H1 (cell line): ENCODE results near the gene KCTD7. TPM values are rescaled to one million over a fixed set of nuclear protein-coding genes. Genes with fewer than 3 reads are reported as not detected.

ENCODE experiments used
- CTCF ChIA-PET: fragments of 300-600 bp; sonication (Branson Sonifier 250); formaldehyde crosslinking; loops from one replicate; lab custom pipeline; 2021; ENCODE audit not compliant: partially characterized antibody; lab: Charles Lee
- POLR2A ChIA-PET: fragments of 300-600 bp; sonication (Branson Sonifier 250); formaldehyde crosslinking; loops from one replicate; lab custom pipeline; 2021; ENCODE audit warnings: inconsistent platforms; ENCODE audit not compliant: partially characterized antibody; lab: Charles Lee
- DNase-seq, 2 experiments: peaks; one replicate each; pipeline versions ENCODE4 v3.0.0 to v3.0.0-alpha.2; 2010 to 2022; ENCODE audit warnings: low spot score in 2 of 2, low read depth in 1 of 2, mixed read lengths in 1 of 2
- FAIRE-seq: peaks from 2 replicates; lab custom pipeline; 2011; peaks lifted over from hg19 to GRCh38; lab: Jason Lieb, UNC
- H2AFZ ChIP-seq: 2 replicates; pipeline ENCODE4 v1.8.1; 2012; ENCODE audit warnings: low read length, inconsistent platforms
- H2AK5ac ChIP-seq: 2 replicates; pipeline ENCODE4 v1.6.1; 2013; ENCODE audit warnings: low read depth, low read length
- H2BK120ac ChIP-seq: replicated peaks from 2 replicates; pipeline ENCODE3; 2013; ENCODE audit warnings: low read depth, low read length, inconsistent platforms
- H2BK12ac ChIP-seq: 2 replicates; pipeline ENCODE4 v1.6.1; 2013; ENCODE audit warnings: low read depth, low read length
- H2BK15ac ChIP-seq: 2 replicates; pipeline ENCODE4 v1.6.1; 2013; ENCODE audit warnings: low read length
- H2BK20ac ChIP-seq: 2 replicates; pipeline ENCODE4 v1.6.1; 2013; ENCODE audit warnings: low read length
- H2BK5ac ChIP-seq: 2 replicates; pipeline ENCODE4 v1.6.1; 2013; ENCODE audit warnings: low read depth, low read length
- H3K14ac ChIP-seq: 2 replicates; pipeline ENCODE4 v1.6.1; 2013; ENCODE audit warnings: inconsistent platforms; ENCODE audit not compliant: insufficient read length
- H3K18ac ChIP-seq: 2 replicates; pipeline ENCODE4 v1.6.1; 2013; ENCODE audit warnings: low read length; ENCODE audit errors: extremely low read depth
- H3K23ac ChIP-seq: 2 replicates; pipeline ENCODE4 v1.6.1; 2013; ENCODE audit warnings: inconsistent platforms; ENCODE audit not compliant: insufficient read length
- H3K23me2 ChIP-seq: 2 replicates; pipeline ENCODE4 v1.6.1; 2013; ENCODE audit warnings: low read depth, low read length
- H3K27ac ChIP-seq: 2 replicates; pipeline ENCODE4 v1.6.1; 2011; ENCODE audit warnings: low read depth, low read length, inconsistent platforms
- H3K27me3 ChIP-seq, 4 experiments: replicated peaks in 1 of 4; 1 replicate in 1 of 4; 2 replicates in 3 of 4; pipeline versions ENCODE4 v1.6.1 to v1.8.1; 2011 to 2013; ENCODE audit warnings: low read length in 3 of 4, mild to moderate bottlenecking in 3 of 4, inconsistent platforms in 2 of 4, mixed read lengths in 2 of 4, moderate library complexity in 1 of 4; ENCODE audit not compliant: control insufficient read depth in 3 of 4, insufficient read depth in 3 of 4; ENCODE audit errors: extremely low read depth in 1 of 4
- H3K36me3 ChIP-seq, 4 experiments: 2 replicates each; pipeline versions ENCODE4 v1.6.1 to v1.8.1; 2011 to 2013; ENCODE audit warnings: mild to moderate bottlenecking in 4 of 4, low read length in 3 of 4, moderate library complexity in 2 of 4, control low read depth in 1 of 4, inconsistent platforms in 1 of 4; ENCODE audit not compliant: insufficient read depth in 4 of 4, control insufficient read depth in 2 of 4
- H3K4ac ChIP-seq: replicated peaks from 2 replicates; pipeline ENCODE3; 2013; ENCODE audit warnings: low read length, low read depth, mixed read lengths, inconsistent platforms; ENCODE audit not compliant: insufficient read length
- H3K4me1 ChIP-seq, 4 experiments: replicated peaks in 1 of 4; 1 replicate in 1 of 4; 2 replicates in 3 of 4; pipeline versions ENCODE4 v1.6.1 to v1.8.1; 2011 to 2013; ENCODE audit warnings: low read length in 3 of 4, inconsistent platforms in 2 of 4, mixed read lengths in 1 of 4; ENCODE audit not compliant: insufficient read depth in 4 of 4, control insufficient read depth in 3 of 4
- H3K4me2 ChIP-seq, 2 experiments: 2 replicates each; pipeline versions ENCODE4 v1.6.1 to v1.8.1; 2011 to 2013; ENCODE audit warnings: low read depth in 2 of 2, low read length in 2 of 2, control low read depth in 1 of 2, inconsistent platforms in 1 of 2, mild to moderate bottlenecking in 1 of 2; ENCODE audit not compliant: insufficient read depth in 1 of 2
- H3K4me3 ChIP-seq, 4 experiments: fragments of 200-600, 300-600 bp in 1 of 4; sonication (generic), shearing (Covaris generic), sonication (Bioruptor Twin) in 1 of 4; 2 replicates each; pipeline versions ENCODE4 v1.5.1 to v1.8.1; 2011 to 2016; ENCODE audit warnings: low read length in 4 of 4, low read depth in 3 of 4, control low read depth in 2 of 4, inconsistent platforms in 2 of 4, mild to moderate bottlenecking in 2 of 4, mixed read lengths in 1 of 4, moderate library complexity in 1 of 4; ENCODE audit not compliant: insufficient read depth in 2 of 4; ENCODE audit errors: extremely low read depth in 1 of 4
- H3K56ac ChIP-seq: replicated peaks from 2 replicates; pipeline ENCODE3; 2013; ENCODE audit warnings: low read depth, mild to moderate bottlenecking, mixed read lengths, low read length, inconsistent platforms; ENCODE audit not compliant: insufficient read length
- H3K79me1 ChIP-seq: 2 replicates; pipeline ENCODE4 v1.6.1; 2013; ENCODE audit warnings: low read depth, low read length, control low read depth
- H3K79me2 ChIP-seq, 2 experiments: 2 replicates each; pipeline versions ENCODE4 v1.6.1 to v1.8.1; 2012 to 2013; ENCODE audit warnings: low read length in 2 of 2, mild to moderate bottlenecking in 2 of 2, inconsistent platforms in 1 of 2; ENCODE audit not compliant: insufficient read depth in 2 of 2, control insufficient read depth in 1 of 2
- H3K9ac ChIP-seq, 4 experiments: replicated peaks in 1 of 4; 1 replicate in 1 of 4; 2 replicates in 3 of 4; pipeline versions ENCODE4 v1.6.1 to v1.8.1; 2011 to 2013; ENCODE audit warnings: low read depth in 3 of 4, low read length in 3 of 4, control low read depth in 2 of 4, mild to moderate bottlenecking in 2 of 4, moderate library complexity in 2 of 4, inconsistent platforms in 1 of 4; ENCODE audit errors: extremely low read depth in 1 of 4
- H3K9me3 ChIP-seq, 2 experiments: 2 replicates each; pipeline versions ENCODE4 v1.6.1 to v1.8.1; 2012 to 2013; ENCODE audit warnings: mild to moderate bottlenecking in 2 of 2, moderate library complexity in 2 of 2, control low read depth in 1 of 2, inconsistent platforms in 1 of 2, low read depth in 1 of 2, low read length in 1 of 2, mixed read lengths in 1 of 2; ENCODE audit not compliant: insufficient read depth in 2 of 2
- H4K20me1 ChIP-seq, 2 experiments: replicated peaks in 1 of 2; 2 replicates each; pipeline versions ENCODE3 to v1.8.1; 2011 to 2013; ENCODE audit warnings: inconsistent platforms in 2 of 2, low read length in 2 of 2, mild to moderate bottlenecking in 1 of 2; ENCODE audit not compliant: insufficient read depth in 2 of 2, control insufficient read depth in 1 of 2
- H4K5ac ChIP-seq: 2 replicates; pipeline ENCODE4 v1.6.1; 2013; ENCODE audit warnings: low read length, low read depth, mixed read lengths, inconsistent platforms; ENCODE audit not compliant: insufficient read length
- H4K8ac ChIP-seq: 2 replicates; pipeline ENCODE4 v1.8.0; 2013; ENCODE audit warnings: mild to moderate bottlenecking, moderate library complexity, low read length, inconsistent platforms; ENCODE audit not compliant: insufficient read depth; ENCODE audit errors: extremely low read depth
- H4K91ac ChIP-seq: replicated peaks from 2 replicates; pipeline ENCODE3; 2013; ENCODE audit warnings: low read length, mixed read lengths, inconsistent platforms; ENCODE audit not compliant: insufficient read length
- ASH2L ChIP-seq: fragments of 200-600, 300-600 bp; sonication (generic); IDR thresholded peaks from one replicate; pipeline ENCODE4 v1.7.1; 2017; ENCODE audit warnings: low read length
- BACH1 ChIP-seq: IDR thresholded peaks from 2 replicates; pipeline ENCODE4 v1.6.1; 2012; ENCODE audit warnings: low read length, improper control_type of control experiment
- CHD1 ChIP-seq: IDR thresholded peaks from 2 replicates; pipeline ENCODE4 v1.6.1; 2012; ENCODE audit warnings: low read depth, low read length, improper control_type of control experiment
- EP300 ChIP-seq, 2 experiments: IDR thresholded peaks; 1 replicate in 1 of 2; 2 replicates in 1 of 2; pipeline ENCODE4 v1.6.1; 2011 to 2012; ENCODE audit warnings: low read depth in 2 of 2, low read length in 2 of 2, mild to moderate bottlenecking in 2 of 2, borderline replicate concordance in 1 of 2, inconsistent platforms in 1 of 2, moderate library complexity in 1 of 2
- GTF2F1 ChIP-seq: IDR thresholded peaks from 2 replicates; pipeline ENCODE4 v1.6.1; 2012; ENCODE audit warnings: low read depth, low read length, improper control_type of control experiment, borderline replicate concordance
- KDM5A ChIP-seq: fragments of 200-600 bp; IDR thresholded peaks from 2 replicates; pipeline ENCODE4 v1.7.1; 2012; ENCODE audit warnings: mild to moderate bottlenecking, low read length, inconsistent platforms, mixed read lengths
- SP4 ChIP-seq: IDR thresholded peaks from 2 replicates; pipeline ENCODE4 v1.6.1; 2012; ENCODE audit warnings: low read length, inconsistent platforms
- TEAD4 ChIP-seq: IDR thresholded peaks from 2 replicates; pipeline ENCODE4 v1.6.1; 2012; ENCODE audit warnings: low read depth, low read length, inconsistent platforms, mixed read lengths
- WGBS, 2 experiments: shearing (Covaris generic) in 1 of 2; methylation state at CpG; one replicate each; pipeline versions ENCODE4 v1.1.6 to v1.1.7; 2013 to 2015; ENCODE audit warnings: low lambda C conversion rate in 2 of 2, mixed read lengths in 2 of 2, inconsistent platforms in 1 of 2, low coverage in 1 of 2, missing lambda C conversion rate in 1 of 2; ENCODE audit not compliant: insufficient replicate concordance in 2 of 2, insufficient coverage in 1 of 2, insufficient read length in 1 of 2; ENCODE audit errors: extremely low coverage in 1 of 2, missing lambda C conversion rate in 1 of 2; 5-methylcytosine and 5-hydroxymethylcytosine counted together
- polyA plus RNA-seq, 7 experiments: library from polyadenylated mRNA; depleted of rRNA in 3 of 7; stranded (reverse) in 5 of 7; unstranded in 2 of 7; fragments of >200 nt in 5 of 7; fragments of 200-250 nt in 2 of 7; gene quantifications; 1 replicate in 5 of 7; 2 replicates in 1 of 7; 4 replicates in 1 of 7; pipeline versions ENCODE4 v1.2.1 to v1.2.3, GENCODE V29; 2011 to 2013; ENCODE audit warnings: missing spikeins in 2 of 7, mixed read lengths in 2 of 7
- total RNA-seq: library from RNA; stranded (reverse); fragmentation: NEBNext Ultra II Directional; extraction: Animal tissue kit (Norgen Biotek cat#: 25700); gene quantifications from 2 replicates; pipeline ENCODE4 v1.2.1, GENCODE V29; 2021
- TF ChIP-seq, protein P1 (sequence below): IDR thresholded peaks from 2 replicates; pipeline ENCODE4 v1.6.1; 2011; ENCODE audit warnings: low read depth, mild to moderate bottlenecking, low read length; ENCODE audit not compliant: insufficient read depth

The KCTD7 gene
- total and polyA plus RNA-seq, 2 of the 8 experiments (the other 6 are each of a cell fraction or from before 2014, with no cell fraction given) = 8.6 to 11.9 TPM

GRCh38 chr7:66627881-66628360 is 760 bp upstream of the KCTD7 start:
- Histone ChIP-seq H2BK12ac (0 out of 2 replicates have a peak overlapping the region, but pooled peaks have one; percentile 53), H3K56ac (peak overlapping the region; percentile 97), H2BK20ac (no peak overlapping the region), H3K79me1 (peaks cover 6% of the 10 kb centered on the region; the same call in 1 of the 2 replicates), H3K9me3 (no peaks in the 10 kb centered on the region), H3K4ac (no peak overlapping the region), H2BK120ac (peak overlapping the region; percentile 43), H3K18ac (peak overlapping the region; percentile 98), H3K36me3 (no peaks in the 10 kb centered on the region; a peak in 1 of 8 replicates), H3K27me3 (no peaks in the 10 kb centered on the region), H4K5ac (peak overlapping the region; percentile 59), H3K79me2 (peaks cover 0 to 9% of the 10 kb centered on the region in 2 experiments; a peak in 1 of 4 replicates), H3K4me2 (peak overlapping the region; percentile 69 to 90), H3K4me3 (peak overlapping the region; percentile 76 to 97 (median 90)), H3K14ac (no peak overlapping the region), H4K91ac (no peak overlapping the region), H3K27ac (peak overlapping the region; percentile 81), H3K23ac (no peak overlapping the region), H4K8ac (peak overlapping the region; percentile 90; the same call in 1 of the 2 replicates), H2AFZ (peak overlapping the region; percentile 27; the same call in 1 of the 2 replicates), H2BK5ac (peak overlapping the region; percentile 89; the same call in 1 of the 2 replicates), H3K4me1 (no peaks in the 10 kb centered on the region), H2AK5ac (no peak overlapping the region), H2BK15ac (no peak overlapping the region), H3K23me2 (peaks cover 7% of the 10 kb centered on the region; the same call in 1 of the 2 replicates), H3K9ac (peak overlapping the region in 3 of 4 experiments; percentile 75 to 83 (median 83); a peak in 6 of 7 replicates), H4K20me1 (peaks cover 0 to 3% of the 10 kb centered on the region in 2 experiments)
- no peak for FAIRE-seq
- no peak for DNase-seq
- ChIA-PET CTCF (interaction anchor here (0.6 to 1.1 kb wide), 2 partner anchors 15 to 63 kb away, joined by 3 to 4 read pairs; no protein-coding TSS in a partner anchor), POLR2A (interaction anchor here (0.9 to 2.5 kb wide), 4 partner anchors 9 to 71 kb away, joined by 3 to 25 read pairs (median 9); no protein-coding TSS in a partner anchor)
- TF ChIP-seq BACH1 = no peak
- TF ChIP-seq EP300 (IDR thresholded peaks at IDR 0.05; ENCODE audit: borderline replicate concordance in 1 of 2, low read depth in 2 of 2, low read length in 2 of 2) = no peak
- TF ChIP-seq, protein P1, sequence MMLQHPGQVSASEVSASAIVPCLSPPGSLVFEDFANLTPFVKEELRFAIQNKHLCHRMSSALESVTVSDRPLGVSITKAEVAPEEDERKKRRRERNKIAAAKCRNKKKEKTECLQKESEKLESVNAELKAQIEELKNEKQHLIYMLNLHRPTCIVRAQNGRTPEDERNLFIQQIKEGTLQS = no peak
- TF ChIP-seq ASH2L = no peak
- no peak for TF ChIP-seq TEAD4
- no peak for TF ChIP-seq SP4
- TF ChIP-seq KDM5A = no peak
- no peak for TF ChIP-seq CHD1
- TF ChIP-seq GTF2F1 = no peak
- WGBS, 2 experiments = 19% methylated on average over 18 of the region's 18 CpGs; no CpG with 5 or more reads in 1 of the 2 experiments
